Panc1 (cell line): Measurements from ENCODE around the gene SCP2.

Source experiments
- CTCF ChIP-seq: fragments of 450-650 bp; IDR thresholded peaks from 2 replicates; pipeline ENCODE4 v1.5.1; 2017; ENCODE audit warnings: mild to moderate bottlenecking
- REST ChIP-seq, 2 experiments: IDR thresholded peaks; 2 replicates each; pipeline ENCODE4 v1.6.1; 2011 to 2012; ENCODE audit warnings: low read depth in 2 of 2, control low read depth in 1 of 2, low read length in 1 of 2, mild to moderate bottlenecking in 1 of 2, moderate library complexity in 1 of 2; ENCODE audit not compliant: insufficient read depth in 1 of 2
- SIN3A ChIP-seq: IDR thresholded peaks from 2 replicates; pipeline ENCODE4 v1.6.1; 2012; ENCODE audit warnings: low read depth, mild to moderate bottlenecking, low read length, moderate library complexity, borderline replicate concordance; ENCODE audit not compliant: insufficient read depth

GRCh38 chr1:53044926-53045325, 117.8 kb downstream of the SCP2 start:
- TF ChIP-seq CTCF (no peak), SIN3A (no peak), REST (IDR thresholded peaks at IDR 0.05; ENCODE audit: insufficient read depth in 1 of 2, low read depth in 2 of 2, low read length in 1 of 2) (no peak)
